NCI-H2196 (cell line): ENCODE measurements around the gene ANGPTL4.
"Not testable (repeated sequence)": the region's sequence is repeated elsewhere in the genome, so short reads cannot be mapped to it uniquely, and the experiment has no call there.

Experiments
- DNase-seq: peaks from one replicate; lab custom pipeline; 2025; ENCODE audit not compliant: unreplicated experiment; lab: John Stamatoyannopoulos, UW

ANGPTL4 gene

GRCh38 chr19:8363803-8364771 lies at the start of gene ANGPTL4:
Gene ANGPTL4 (plus strand): TSS chr19:8364155. CDS start chr19:8364322, 167 bp downstream.
- DNase-seq: no peak

- not testable (repeated sequence) for DNase-seq
Observed at GRCh38 chr19:8314981-8315640, 48.8 kb upstream of the ANGPTL4 start.

GRCh38 chr19:8316351-8317125 lies 47.4 kb upstream of the ANGPTL4 start:
- DNase-seq: no peak

- DNase-seq: not testable (repeated sequence)
Observed at GRCh38 chr19:8318835-8319234, 45.1 kb upstream of the ANGPTL4 start.

GRCh38 chr19:8319807-8320520 lies 44.0 kb upstream of the ANGPTL4 start:
- no peak for DNase-seq

GRCh38 chr19:8320564-8321066 lies 43.3 kb upstream of the ANGPTL4 start:
- no peak for DNase-seq

- peak; percentile 96 for DNase-seq
Observed at GRCh38 chr19:8321067-8321985, 42.6 kb upstream of the ANGPTL4 start, which contains the start of the genes NDUFA7 and RPS28. Gene NDUFA7 (minus strand): TSS chr19:8321375. CDS start chr19:8321358, 17 bp downstream. Gene RPS28 (plus strand): TSS chr19:8321496. CDS start chr19:8321531, 35 bp downstream.

- DNase-seq: no peak
Observed at GRCh38 chr19:8321986-8322637, 41.8 kb upstream of the ANGPTL4 start.

- DNase-seq: no peak
Observed at GRCh38 chr19:8322638-8322997, 41.3 kb upstream of the ANGPTL4 start.

- no peak for DNase-seq
Observed at GRCh38 chr19:8323781-8324185, 40.2 kb upstream of the ANGPTL4 start.

GRCh38 chr19:8324186-8325050 lies 39.5 kb upstream of the ANGPTL4 start:
- DNase-seq: peak; percentile 36

- DNase-seq: no peak
Observed at GRCh38 chr19:8325454-8325853, 38.5 kb upstream of the ANGPTL4 start.

- no peak for DNase-seq
Observed at GRCh38 chr19:8329996-8330395, 34.0 kb upstream of the ANGPTL4 start.

- no peak for DNase-seq
Observed at GRCh38 chr19:8331263-8331845, 32.6 kb upstream of the ANGPTL4 start.

GRCh38 chr19:8332976-8333766 lies 30.8 kb upstream of the ANGPTL4 start:
- DNase-seq: no peak

- DNase-seq: peak; percentile 30
Observed at GRCh38 chr19:8333767-8334457, 30.0 kb upstream of the ANGPTL4 start.
